HG03280 (cell line): ENCODE data around the gene DCXR.

Experiments used
- ATAC-seq: cut with Tn5 transposase; IDR thresholded peaks from one replicate; pipeline ENCODE4 v1.9.1; 2021; ENCODE audit warnings: mild to moderate bottlenecking, moderate library complexity; ENCODE audit not compliant: unreplicated experiment

DCXR gene

DNA sequence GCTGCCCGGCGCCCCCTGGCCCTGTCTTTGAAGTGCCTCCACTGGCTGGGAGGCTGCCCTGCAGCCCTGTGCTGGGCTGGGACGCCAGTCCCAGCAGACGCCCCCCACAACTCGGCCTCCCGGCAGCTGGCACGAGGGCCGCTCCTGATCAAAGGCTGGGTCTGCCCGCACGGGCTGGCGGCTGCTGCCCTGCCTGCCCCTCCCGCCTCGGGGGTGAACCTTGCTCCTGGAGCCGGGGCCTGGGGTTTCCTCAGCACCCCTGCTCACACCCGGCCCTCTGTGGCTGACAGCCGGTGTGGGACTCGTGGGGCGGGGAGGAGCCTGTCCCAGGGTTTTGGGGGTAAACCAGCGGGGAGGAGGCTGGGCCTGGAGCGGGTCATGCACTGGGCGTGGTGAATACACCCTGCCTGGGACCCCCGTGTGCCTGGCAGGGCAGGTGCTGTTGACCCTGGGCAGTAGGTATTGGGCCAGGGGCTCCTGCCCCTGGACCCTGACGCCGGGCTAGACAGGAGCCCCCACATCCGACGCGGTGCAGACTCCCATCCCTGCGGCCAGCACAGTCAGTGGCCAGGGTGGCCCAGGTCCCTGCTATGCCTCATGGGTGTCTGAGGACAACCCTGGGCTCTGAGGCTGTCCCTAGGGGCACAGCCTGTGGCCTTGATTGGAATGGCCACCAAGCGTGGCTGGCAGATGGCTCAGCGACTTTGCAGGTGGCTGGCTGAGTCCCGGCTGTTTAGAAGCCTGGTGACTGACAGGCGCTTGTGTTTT, 36.5 kb downstream of the DCXR start:
- ATAC-seq, result no peak

DNA sequence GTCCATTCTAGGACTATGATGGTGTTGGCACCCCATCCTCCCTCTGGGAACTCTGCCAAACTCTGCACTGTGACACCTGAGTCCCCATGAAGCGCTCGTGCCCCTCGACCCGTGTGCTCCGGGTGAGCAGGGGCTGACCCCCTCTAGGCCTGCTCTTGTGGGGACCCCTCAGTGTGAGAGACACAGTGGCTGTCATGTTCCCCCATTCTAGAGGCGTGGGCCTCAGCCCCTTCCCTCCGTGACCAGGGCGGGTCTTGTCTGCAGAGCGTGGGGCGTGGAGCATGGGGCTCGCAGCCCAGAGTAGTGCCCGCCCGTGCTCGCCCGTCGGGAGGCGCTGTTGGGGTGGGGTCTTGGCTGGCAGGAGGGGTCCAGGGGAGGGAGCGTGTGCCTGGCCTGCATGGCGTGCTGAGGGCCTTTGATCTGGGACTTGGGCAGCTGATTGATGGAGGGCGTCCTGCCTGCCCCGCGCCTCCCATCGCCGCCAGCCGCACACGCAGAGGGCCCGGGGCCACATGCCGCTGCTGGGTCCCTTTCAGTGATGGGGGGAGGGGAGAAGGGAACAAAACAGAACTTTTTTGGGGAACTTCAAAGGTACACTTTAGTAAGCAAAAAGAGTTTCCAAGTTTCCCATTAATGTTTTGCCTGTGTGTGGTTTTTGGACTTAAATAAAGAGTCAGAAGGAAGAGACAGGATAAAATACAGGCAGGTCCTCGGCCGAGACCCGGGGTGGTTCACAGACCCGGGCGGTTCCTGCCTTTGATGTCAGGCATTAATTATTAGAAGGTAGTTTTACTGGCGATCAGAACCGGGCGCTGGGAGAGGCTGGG, 37.3 kb downstream of the DCXR start:
- ATAC-seq, result no peak

DNA sequence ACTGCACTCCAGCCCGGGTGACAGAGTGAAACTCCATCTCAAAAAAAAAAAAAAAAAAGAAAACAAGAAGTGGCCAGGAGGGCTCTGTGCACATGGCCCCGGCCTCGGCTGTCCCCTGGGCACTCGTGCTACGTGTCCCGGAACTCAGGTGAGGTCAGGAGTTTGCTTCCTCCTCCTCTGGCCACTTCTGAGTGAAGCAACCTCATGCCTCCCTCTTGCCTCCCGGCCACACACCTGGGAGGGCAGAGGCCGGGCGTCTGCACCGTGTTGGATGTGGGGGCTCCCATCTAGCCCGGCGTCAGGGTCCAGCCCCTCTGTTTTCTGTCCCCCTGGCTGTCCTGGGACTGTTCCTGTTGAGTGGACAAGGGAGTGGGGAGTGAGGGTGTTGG, 37.9 kb downstream of the DCXR start:
- no peak for ATAC-seq

DNA sequence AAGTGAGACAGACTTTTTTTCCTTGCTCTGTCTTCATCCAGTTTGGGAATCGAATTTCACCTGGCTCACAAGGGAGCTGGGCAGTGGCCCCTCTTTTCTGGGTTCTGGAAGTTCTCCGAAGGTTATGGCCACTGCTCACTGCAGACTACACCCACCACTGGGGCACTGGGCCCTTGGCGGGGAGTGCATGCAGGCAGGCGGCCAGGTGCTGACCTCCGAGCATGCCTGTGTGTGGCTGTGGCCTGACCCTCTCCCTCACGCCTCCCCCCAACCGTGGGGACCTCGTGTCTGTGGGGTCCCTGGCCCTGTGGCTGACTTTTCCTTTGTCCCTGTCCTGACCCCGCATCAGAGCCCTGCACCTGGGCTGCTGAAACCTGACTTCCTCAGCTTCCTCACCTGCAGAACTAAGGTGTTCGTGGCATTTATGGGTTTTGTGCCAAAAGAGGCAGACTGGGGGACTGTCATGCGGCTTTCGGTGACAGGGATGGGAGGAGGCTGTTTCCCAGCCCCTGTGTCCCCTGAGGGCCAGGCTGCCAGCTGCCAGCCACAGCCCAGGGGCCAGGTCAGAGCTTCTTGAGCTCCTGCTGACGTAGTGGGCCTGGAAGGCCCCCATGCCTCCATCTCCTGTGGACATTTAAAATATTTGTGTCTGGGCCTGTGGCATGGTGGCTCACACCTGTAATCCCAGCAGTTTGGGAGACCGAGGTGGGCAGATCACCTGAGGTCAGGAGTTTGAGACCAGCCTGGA, 38.6 kb downstream of the DCXR start:
- no peak for ATAC-seq

DNA sequence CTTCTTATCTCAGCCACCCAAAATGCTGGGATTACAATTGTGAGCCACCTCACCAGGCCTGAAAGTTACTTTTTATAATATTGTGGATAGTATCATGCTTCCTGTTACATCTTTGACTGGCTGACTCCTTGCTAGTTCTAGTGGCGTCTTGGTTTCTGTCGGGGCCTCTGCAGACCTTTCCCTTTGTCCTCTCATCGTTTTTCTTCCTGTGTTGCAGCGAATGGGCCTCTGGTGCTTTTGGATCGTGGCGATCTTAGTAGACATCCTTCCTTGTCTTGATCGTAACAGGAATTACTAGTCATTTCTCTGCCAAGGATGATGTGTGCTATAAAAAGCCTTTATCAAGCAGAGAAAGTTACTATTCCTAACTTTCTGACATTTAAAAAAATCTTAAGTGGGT, 39.3 kb downstream of the DCXR start:
- no peak for ATAC-seq

DNA sequence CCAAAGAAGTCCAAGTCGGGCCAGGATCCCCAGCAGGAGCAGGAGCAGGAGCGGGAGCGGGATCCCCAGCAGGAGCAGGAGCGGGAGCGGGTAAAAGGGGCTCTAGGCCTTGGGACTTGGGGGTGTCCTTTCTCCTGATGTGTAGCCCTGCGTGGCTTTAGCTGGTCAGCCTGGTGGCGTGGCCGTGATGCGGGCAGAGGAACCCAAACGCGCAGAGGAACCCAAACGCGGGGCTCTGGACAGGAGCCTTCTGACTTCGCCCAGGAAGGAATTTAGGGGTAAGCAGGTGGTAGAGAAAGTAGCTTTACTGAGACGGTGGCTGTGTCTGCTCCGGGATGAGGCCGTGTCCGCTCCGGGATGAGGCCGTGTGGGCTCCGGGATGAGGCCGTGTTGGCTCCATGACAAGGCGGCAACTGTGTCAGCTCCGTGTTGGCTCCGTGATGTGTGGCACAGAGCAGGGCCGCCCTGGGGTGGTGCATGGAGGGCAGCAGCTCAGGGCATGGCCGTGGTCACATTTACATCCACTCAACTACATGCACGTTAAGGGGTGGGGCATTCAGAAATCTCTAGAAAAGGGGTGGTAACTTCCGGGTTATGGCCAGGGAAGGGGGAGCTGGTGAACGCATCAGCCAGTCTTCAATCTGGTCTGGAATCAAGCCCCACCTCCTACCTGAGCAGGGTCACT, 40.6 kb downstream of the DCXR start:
- ATAC-seq, result no peak

DNA sequence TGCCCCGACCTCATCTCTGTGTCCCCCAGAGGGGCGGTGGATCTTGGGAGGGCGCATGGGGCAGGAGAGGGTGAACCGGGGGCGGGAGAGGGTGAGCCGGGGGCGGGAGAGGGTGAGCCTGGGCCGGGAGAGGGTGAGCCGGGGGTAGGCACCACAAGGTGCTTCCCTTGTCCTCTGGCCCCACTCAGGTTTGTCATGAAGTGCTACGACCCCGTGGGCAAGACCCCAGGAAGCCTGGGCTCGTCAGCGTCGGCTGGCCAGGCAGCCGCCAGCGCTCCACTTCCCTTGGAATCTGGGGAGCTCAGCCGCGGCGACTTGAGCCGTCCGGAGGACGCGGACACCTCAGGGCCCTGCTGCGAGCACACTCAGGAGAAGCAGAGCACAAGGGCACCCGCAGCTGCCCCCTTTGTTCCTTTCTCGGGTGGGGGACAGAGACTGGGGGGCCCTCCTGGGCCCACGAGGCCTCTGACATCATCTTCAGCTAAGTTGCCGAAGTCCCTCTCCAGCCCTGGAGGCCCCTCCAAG, 41.2 kb downstream of the DCXR start:
- no peak for ATAC-seq

DNA sequence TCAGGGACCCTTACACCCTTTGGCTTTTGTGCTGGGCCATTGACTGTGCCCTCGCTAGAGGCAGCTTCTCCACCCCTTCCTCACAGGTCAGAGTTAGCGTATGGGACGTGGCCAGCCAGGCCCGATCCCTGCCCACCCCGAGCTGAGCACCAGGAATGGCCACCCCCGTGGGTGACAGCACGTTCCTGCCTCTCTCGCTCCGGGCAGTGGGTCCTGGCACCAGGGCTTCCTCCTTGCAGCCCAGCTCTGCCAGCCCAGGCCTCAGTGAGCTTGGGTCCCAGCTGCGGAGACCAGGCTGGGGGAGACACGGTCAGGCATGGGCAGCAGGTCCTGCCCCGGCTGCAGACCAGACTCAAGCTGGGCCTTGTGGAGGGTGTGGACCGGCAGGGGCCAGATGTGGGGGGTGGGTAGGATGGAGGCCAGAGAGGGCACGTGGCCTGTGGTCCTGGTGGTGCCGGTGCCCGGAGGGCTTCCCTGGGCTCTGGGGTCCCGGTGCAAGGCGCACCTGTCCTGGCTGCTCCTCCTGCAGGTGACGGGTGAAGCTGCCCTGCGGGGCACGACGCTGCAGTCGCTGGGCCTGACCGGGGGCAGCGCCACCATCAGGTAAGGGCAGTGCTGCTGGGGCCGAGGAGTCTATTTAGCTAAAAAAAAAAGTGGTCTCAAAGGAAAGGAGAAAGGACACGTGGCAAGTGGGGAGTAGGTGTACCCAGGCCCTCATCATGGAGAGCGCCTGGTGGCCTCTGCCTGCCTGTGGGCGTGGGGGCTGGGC, 41.9 kb downstream of the DCXR start:
- ATAC-seq, result no peak

DNA sequence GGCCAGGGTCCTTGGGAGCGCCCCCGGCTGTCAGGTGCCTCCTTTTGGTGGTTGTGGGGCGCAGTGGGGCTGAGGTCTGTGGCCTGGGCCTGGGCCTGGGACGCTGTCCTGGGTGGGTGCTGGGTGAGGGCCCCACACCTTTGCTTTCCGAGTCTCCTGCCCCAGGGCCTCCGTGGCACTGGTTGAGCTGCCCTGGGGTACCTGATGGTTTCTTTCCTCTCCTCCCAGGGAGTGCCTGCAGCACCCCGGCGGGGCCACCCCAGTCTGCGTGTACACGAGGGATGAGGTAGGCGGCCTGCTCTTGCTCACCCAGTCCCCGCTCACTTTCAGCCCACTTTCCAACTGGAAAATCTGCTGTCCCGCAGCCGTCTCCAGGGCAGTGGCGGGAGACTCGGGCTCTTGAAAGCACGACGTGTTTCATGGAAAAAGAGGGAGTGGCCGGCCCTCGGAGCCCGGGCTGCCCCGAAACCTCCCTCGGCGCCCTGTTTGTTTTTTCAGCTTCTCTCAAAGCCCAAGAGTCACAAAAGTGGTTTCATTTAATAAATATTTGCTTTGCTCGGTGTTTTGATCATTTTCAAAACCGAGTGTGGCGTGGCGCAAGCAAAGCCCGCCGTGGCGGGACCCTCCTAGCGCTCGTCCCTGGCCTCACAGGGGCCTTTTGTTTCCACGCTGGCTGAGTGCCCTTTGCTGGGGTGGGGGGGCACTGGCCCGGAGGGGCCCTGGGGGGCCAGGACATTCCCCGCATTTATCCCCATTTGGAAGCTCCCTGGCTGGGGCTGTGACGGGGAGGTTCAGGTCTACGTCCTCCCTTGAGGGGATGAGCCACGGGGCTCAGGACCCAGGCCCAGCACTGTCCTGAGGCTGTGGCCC, 42.7 kb downstream of the DCXR start:
- ATAC-seq, result no peak

DNA sequence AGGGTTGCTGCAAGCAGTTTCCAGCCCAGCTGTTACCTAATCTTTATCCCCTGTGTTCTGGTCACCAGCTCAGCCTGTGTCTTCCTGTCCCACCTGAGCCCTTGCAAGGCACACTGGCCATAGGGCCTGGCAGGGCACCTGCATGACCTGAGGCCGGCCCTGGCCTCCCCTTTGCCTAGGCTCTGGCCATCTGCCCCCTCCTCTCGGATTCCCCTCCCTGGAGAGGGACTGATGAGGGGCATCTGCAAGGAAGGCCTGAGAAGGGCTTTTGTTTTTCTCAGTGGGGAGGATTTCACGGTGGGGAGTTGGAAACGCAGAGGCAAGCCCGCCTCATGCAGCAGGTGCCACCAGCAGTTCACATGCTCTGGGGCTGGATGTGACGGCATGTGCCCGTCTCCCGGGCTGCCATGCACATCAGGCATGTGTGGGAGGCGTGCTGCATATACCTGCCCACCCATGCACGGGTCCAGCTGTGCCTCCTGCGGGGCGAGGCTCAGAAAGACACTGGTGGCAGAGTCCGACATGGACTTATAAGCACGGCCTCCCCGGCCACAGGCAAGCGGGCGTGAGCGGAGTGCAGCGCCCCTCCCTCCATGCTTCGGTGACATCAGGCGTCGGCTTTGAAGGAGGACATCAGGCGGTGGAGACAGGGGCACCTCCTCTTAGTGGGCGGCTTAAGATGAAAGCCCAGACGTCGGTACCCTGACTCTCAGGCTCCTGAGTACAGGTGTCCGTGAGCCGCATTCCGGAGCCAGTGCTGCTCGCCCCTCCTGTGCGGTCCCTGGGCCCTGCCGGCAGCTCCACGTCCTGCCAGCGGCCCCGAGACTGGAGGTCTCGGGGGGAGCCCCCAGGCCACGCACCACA, 43.5 kb downstream of the DCXR start:
- ATAC-seq, result no peak

DNA sequence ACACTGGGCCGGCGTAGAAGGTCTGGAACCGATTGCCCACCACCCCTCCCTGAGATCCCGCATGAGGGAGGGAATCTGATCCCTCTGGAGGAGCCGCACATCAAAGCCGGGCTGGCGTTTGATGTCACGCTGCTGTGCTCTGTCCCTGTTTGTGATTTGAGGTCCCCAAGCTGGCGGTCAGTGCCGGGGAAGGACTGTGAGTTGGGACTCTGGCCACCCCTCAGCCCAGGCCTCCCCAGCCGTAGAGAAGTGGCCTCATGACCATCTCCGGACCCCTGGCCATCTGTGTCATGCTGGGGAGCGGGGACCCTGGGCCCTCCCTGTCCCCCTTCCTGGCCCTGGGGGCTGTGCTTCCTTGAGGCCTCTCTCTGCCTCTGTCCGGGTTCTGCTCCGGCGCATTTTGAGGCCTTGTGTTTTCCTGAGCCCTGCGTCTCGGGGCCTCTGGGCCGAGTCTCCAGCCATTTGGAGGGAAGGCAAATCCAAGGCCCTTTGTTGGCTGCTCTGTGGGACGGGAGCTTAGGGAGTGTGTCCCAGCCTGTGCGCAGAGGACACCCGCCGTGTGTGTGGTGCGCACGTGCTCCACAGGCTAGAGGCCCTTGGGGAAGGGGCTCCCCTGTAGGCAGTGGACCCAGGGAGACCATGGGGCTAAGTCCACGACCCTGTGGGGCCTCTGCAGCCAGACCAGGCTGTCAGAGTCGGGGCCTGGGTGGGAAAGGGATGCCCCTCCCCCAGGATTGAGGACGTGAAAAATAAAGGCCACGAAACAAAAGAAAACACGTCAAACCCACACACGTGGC, 45.0 kb downstream of the DCXR start:
- no peak for ATAC-seq

DNA sequence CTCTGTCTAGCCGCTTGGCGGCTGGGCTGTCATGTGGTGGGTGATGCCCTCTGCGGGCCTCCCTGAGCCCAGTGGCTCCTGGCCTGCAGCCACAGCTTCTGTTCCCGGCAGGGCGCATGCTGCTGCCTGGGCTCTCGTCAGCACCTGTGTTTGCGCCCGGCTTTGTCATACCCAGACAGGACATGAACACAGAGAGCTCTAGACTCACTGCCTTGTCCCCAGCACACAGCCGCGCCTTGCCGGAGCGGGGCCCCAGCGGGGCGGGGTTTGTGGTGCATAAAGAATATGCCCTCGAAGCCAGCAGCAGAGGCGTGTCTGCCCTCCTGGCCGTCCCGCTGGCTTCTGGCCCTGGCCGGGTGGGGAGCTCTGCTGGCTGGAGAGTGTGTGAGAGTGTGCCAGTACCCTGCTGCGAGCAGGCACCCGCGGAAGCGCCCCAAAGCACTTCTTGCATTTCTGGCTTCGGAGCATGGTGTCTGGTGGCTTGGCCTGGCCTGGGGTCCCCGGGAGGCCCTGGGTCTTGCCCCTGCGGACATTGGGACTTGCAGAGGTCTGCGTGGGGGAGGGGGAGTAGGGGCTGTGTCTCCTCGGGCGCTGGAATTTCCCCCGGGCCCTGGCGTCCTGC, 45.7 kb downstream of the DCXR start:
- ATAC-seq, result no peak

DNA sequence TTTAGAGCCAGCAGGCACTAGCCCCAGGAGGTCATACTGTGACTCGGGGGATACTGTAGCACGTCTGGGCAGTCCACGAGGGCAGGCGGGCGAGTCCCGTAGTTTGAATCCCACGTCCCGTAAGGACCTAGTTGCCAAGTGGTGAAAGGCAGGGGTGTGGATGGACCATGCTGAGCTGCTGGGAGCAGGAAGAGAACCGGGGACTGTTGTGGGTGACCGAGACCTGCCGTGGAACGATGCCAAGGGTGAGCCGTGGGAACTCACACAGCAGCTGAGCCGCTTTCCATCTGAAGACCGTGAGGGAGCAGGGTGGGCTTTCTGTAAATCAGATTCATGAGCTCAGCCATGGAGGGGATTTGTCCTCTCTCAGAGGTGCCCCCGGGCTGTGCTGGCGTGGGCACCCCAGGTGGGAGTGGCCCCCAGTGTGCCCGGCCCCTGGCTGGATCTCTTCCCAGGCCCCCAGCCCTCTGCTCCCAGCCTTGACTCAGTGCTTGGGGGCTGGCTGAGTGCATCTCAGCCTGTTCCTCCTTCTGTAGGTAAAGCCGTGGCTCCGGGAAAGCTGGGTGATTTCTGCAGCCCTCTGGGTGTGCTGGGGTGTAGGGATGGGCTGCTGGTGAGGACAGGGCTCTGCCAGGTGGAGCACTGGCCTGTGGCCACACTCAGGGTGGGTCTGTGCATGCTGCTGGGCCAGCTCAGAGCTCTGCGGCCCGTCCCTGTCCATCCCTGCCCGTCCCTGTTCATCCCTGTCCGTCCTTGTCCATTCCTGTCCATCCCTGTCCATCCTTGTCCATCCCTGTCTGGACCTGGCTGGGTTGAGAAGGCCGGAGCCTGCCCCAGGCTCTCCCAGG, 46.4 kb downstream of the DCXR start:
- no peak for ATAC-seq

DNA sequence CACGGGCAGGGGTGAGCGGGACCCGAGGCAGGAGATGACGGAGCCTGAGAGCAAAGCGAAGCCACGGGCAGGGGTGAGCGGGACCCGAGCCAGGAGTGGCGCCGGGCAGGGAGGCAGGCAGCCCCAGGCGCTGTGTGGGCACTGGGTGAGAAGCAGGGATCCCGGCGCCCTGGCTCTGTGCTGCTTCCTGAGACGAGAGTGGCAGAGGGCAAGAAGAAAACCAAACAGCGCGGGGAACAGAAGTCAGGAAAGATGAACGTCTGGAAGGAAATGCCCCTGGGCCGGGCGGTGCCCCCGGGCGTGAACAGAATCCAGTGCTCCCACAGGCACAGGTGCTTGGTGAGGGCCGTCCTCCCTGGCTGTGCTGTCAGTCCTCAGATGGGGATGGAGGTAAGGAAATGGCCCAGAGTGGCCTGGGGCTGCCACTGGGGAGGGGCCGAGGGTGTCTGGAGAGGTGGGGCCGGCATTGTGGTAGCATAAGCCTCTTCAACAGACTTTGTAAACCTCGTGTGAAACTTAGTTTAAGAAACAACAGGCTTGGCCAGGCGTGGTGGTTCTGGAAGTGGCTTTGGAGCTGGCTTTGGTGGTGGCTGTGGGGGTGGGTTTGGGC, 50.2 kb downstream of the DCXR start:
- no peak for ATAC-seq

DNA sequence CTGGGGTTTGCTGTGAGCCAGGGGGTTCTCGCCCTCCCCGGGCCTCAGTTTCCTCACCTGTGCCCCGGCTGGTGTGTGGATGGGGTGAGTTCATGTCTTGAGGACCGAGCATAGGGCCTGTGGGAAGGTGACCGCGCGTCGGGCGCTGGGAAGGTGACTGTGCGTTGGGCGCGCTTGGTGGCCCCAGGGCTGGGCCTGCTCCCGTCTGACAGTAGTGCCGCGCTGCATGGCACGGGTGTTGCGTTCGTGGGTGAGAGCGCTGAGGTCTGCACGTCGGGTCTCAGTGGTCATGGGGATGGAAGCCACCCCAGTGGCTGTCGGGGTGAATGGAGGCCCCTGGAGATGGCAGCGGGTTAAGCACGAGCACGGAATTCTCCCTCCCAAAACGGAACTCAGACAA, 50.9 kb downstream of the DCXR start:
- ATAC-seq, result no peak
